ENCODE measurements around the gene DNAJB11.

DNA sequence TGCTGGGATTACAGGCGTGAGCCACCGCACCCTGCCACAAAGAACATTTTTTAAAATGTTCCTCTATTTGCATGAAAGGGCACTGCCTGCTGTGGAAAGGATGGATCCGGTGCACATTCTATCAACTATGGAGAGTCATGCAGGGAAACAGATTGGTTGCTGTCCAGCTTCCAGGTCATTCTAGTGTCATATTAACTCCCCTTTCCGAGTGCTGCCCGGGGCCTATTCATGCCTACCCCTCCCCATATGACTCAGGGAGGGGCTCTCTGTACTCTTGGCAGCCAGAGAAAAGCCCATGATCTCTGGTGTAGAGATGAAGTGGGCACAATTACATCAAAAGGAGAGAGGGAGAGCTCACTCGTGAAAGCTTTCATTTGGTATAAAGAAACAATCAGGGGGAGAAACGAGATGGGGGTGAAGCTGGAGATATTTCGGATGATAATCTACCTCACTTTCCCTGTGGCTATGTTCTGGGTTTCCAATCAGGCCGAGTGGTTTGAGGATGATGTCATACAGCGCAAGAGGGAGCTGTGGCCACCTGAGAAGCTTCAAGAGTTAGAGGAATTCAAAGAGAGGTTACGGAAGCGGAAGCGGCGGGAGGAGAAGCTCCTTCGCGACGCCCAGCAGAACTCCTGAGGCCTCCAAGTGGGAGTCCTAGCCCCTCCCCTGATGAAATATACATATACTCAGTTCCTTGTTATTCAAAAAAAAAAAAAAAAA lies 26.2 kb downstream of the DNAJB11 start:
- TF ChIP-seq, protein P1, sequence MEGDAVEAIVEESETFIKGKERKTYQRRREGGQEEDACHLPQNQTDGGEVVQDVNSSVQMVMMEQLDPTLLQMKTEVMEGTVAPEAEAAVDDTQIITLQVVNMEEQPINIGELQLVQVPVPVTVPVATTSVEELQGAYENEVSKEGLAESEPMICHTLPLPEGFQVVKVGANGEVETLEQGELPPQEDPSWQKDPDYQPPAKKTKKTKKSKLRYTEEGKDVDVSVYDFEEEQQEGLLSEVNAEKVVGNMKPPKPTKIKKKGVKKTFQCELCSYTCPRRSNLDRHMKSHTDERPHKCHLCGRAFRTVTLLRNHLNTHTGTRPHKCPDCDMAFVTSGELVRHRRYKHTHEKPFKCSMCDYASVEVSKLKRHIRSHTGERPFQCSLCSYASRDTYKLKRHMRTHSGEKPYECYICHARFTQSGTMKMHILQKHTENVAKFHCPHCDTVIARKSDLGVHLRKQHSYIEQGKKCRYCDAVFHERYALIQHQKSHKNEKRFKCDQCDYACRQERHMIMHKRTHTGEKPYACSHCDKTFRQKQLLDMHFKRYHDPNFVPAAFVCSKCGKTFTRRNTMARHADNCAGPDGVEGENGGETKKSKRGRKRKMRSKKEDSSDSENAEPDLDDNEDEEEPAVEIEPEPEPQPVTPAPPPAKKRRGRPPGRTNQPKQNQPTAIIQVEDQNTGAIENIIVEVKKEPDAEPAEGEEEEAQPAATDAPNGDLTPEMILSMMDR (conservative IDR thresholded peaks at IDR 0.05; ENCODE audit: low read depth, low read length): no peak
- TF ChIP-seq POLR2A (IDR thresholded peaks at IDR 0.05; ENCODE audit: low read depth, low read length) (no peak), SMC3 (IDR thresholded peaks at IDR 0.05; ENCODE audit: low read depth, low read length) (no peak), MAFK (IDR thresholded peaks at IDR 0.05; ENCODE audit: low read depth, low read length) (no peak), BHLHE40 (IDR thresholded peaks at IDR 0.05; ENCODE audit: low read depth, low read length) (no peak), MAZ (IDR thresholded peaks at IDR 0.05; ENCODE audit: borderline replicate concordance, low read depth, low read length) (no peak), RAD21 (IDR thresholded peaks at IDR 0.05; ENCODE audit: low read length) (no peak)

Measured in IMR-90 (cell line).